IMR-90 (cell line): Measurements from ENCODE around the gene RBPJL. TPM values are rescaled to one million over a fixed set of nuclear protein-coding genes. Genes with fewer than 3 reads are reported as not detected.

ENCODE experiments used
- ATAC-seq: fragments of 200-7000 bp; cut with Tn5 transposase; 2 replicates; pipeline ENCODE4 v1.9.1; 2020; ENCODE audit warnings: low read depth, mild to moderate bottlenecking, moderate library complexity
- BruUV-seq: library from RNA; stranded (reverse); fragments of 400-500 nt; replicated peaks from 2 replicates; lab custom pipeline; 2021; lab: Mats Ljungman, UMichigan
- CTCF ChIA-PET: fragments of 300-600 bp; formaldehyde crosslinking; extraction: SDS; loops from one replicate; lab custom pipeline; 2021; ENCODE audit warnings: antibody characterized with exemption; lab: Yijun Ruan, JAX
- POLR2A ChIA-PET: fragments of 300-600 bp; sonication (Branson Sonifier 250); formaldehyde crosslinking; loops from one replicate; lab custom pipeline; 2022; ENCODE audit warnings: antibody characterized with exemption; ENCODE audit not compliant: unreplicated experiment; lab: Charles Lee
- DNase-seq: peaks from one replicate; pipeline ENCODE4 v3.0.0; 2013
- H2AFZ ChIP-seq: replicated peaks from 2 replicates; pipeline ENCODE3; 2013; ENCODE audit warnings: low read length, mild to moderate bottlenecking; ENCODE audit not compliant: poor library complexity
- H2AK5ac ChIP-seq: 2 replicates; pipeline ENCODE4 v1.6.1; 2013; ENCODE audit warnings: low read depth, low read length, inconsistent platforms
- H2AK9ac ChIP-seq: replicated peaks from 2 replicates; pipeline ENCODE3; 2013; ENCODE audit warnings: mild to moderate bottlenecking, low read depth, low read length, moderate library complexity; ENCODE audit not compliant: poor library complexity
- H2BK120ac ChIP-seq: 2 replicates; pipeline ENCODE4 v1.6.1; 2013; ENCODE audit warnings: low read depth, low read length, inconsistent platforms
- H2BK15ac ChIP-seq: 3 replicates; pipeline ENCODE4 v1.6.1; 2013; ENCODE audit warnings: low read depth, low read length, inconsistent platforms
- H2BK20ac ChIP-seq: 2 replicates; pipeline ENCODE4 v1.6.1; 2013; ENCODE audit warnings: low read depth, mild to moderate bottlenecking, inconsistent platforms, low read length, moderate library complexity
- H2BK5ac ChIP-seq: 2 replicates; pipeline ENCODE4 v1.6.1; 2013; ENCODE audit warnings: mild to moderate bottlenecking, low read depth, low read length, inconsistent platforms; ENCODE audit not compliant: poor library complexity, severe bottlenecking
- H3K14ac ChIP-seq: replicated peaks from 2 replicates; pipeline ENCODE4 v1.6.1; 2013; ENCODE audit warnings: low read depth, low read length, inconsistent platforms
- H3K18ac ChIP-seq: 2 replicates; pipeline ENCODE4 v1.6.1; 2013; ENCODE audit warnings: low read depth, low read length, control low read depth
- H3K23ac ChIP-seq: 2 replicates; pipeline ENCODE4 v1.6.1; 2013; ENCODE audit warnings: low read depth, low read length, inconsistent platforms
- H3K27ac ChIP-seq: 2 replicates; pipeline ENCODE4 v1.5.1; 2013; ENCODE audit warnings: mild to moderate bottlenecking, control low read depth, low read length; ENCODE audit not compliant: insufficient read depth
- H3K27me3 ChIP-seq: 2 replicates; pipeline ENCODE4 v1.6.1; 2013; ENCODE audit warnings: low read length; ENCODE audit not compliant: control insufficient read depth, insufficient read depth
- H3K36me3 ChIP-seq: 2 replicates; pipeline ENCODE4 v1.6.1; 2013; ENCODE audit warnings: low read length, mixed read lengths; ENCODE audit not compliant: control insufficient read depth, insufficient read depth
- H3K4ac ChIP-seq: 2 replicates; pipeline ENCODE4 v1.6.1; 2013; ENCODE audit warnings: low read depth, low read length, inconsistent platforms
- H3K4me1 ChIP-seq: 2 replicates; pipeline ENCODE4 v1.6.1; 2013; ENCODE audit warnings: low read length, mixed read lengths; ENCODE audit not compliant: control insufficient read depth, insufficient read depth
- H3K4me2 ChIP-seq: 2 replicates; pipeline ENCODE4 v1.6.1; 2013; ENCODE audit warnings: low read depth, mild to moderate bottlenecking, control low read depth, low read length, moderate library complexity
- H3K4me3 ChIP-seq: 2 replicates; pipeline ENCODE4 v1.5.1; 2013; ENCODE audit warnings: low read depth, mild to moderate bottlenecking, control low read depth, low read length, moderate library complexity; ENCODE audit not compliant: insufficient read depth
- H3K56ac ChIP-seq: 2 replicates; pipeline ENCODE4 v1.6.1; 2013; ENCODE audit warnings: low read length, inconsistent platforms; ENCODE audit not compliant: insufficient read depth; ENCODE audit errors: extremely low read depth
- H3K79me1 ChIP-seq, 2 experiments: 2 replicates each; pipeline ENCODE4 v1.6.1; 2013; ENCODE audit warnings: low read length in 2 of 2, inconsistent platforms in 1 of 2, low read depth in 1 of 2
- H3K9ac ChIP-seq: 2 replicates; pipeline ENCODE4 v1.6.1; 2013; ENCODE audit warnings: low read depth, low read length, control low read depth
- H3K9me1 ChIP-seq: 2 replicates; pipeline ENCODE4 v1.6.1; 2013; ENCODE audit warnings: low read length, inconsistent platforms; ENCODE audit not compliant: insufficient read depth
- H3K9me3 ChIP-seq: 2 replicates; pipeline ENCODE4 v1.6.1; 2013; ENCODE audit warnings: low read length; ENCODE audit not compliant: control insufficient read depth, insufficient read depth
- H4K20me1 ChIP-seq: 2 replicates; pipeline ENCODE4 v1.6.1; 2013; ENCODE audit warnings: low read length, inconsistent platforms; ENCODE audit not compliant: insufficient read depth
- H4K5ac ChIP-seq: 2 replicates; pipeline ENCODE4 v1.6.1; 2013; ENCODE audit warnings: mild to moderate bottlenecking, low read depth, low read length, control low read depth
- H4K8ac ChIP-seq, 2 experiments: 2 replicates each; pipeline ENCODE4 v1.6.1; 2013; ENCODE audit warnings: low read depth in 2 of 2, low read length in 2 of 2, control low read depth in 1 of 2, inconsistent platforms in 1 of 2
- H4K91ac ChIP-seq: 2 replicates; pipeline ENCODE4 v1.6.1; 2013; ENCODE audit warnings: low read depth, low read length, inconsistent platforms; ENCODE audit not compliant: insufficient read depth
- BHLHE40 ChIP-seq: fragments of 150-350 bp; IDR thresholded peaks from 2 replicates; pipeline ENCODE4 v1.6.1; 2016; ENCODE audit warnings: mild to moderate bottlenecking, low read depth, low read length
- CTCF ChIP-seq: conservative IDR thresholded peaks from 2 replicates; pipeline ENCODE4 v1.5.1; 2012; ENCODE audit warnings: mild to moderate bottlenecking, low read depth, low read length, improper control_type of control experiment
- ELK1 ChIP-seq: fragments of 150-350 bp; IDR thresholded peaks from 2 replicates; pipeline ENCODE4 v1.6.1; 2016; ENCODE audit warnings: low read depth, mild to moderate bottlenecking, low read length, moderate library complexity, borderline replicate concordance
- FOS ChIP-seq: fragments of 150-350 bp; IDR thresholded peaks from 2 replicates; pipeline ENCODE4 v1.6.1; 2016; ENCODE audit warnings: low read depth, low read length
- MAFK ChIP-seq: IDR thresholded peaks from 2 replicates; pipeline ENCODE4 v1.6.1; 2012; ENCODE audit warnings: low read depth, low read length, improper control_type of control experiment
- MAZ ChIP-seq: IDR thresholded peaks from 2 replicates; pipeline ENCODE4 v1.6.1; 2012; ENCODE audit warnings: low read depth, mild to moderate bottlenecking, low read length, improper control_type of control experiment, moderate library complexity, borderline replicate concordance
- MXI1 ChIP-seq: IDR thresholded peaks from 2 replicates; pipeline ENCODE4 v1.6.1; 2012; ENCODE audit warnings: low read depth, mild to moderate bottlenecking, low read length, moderate library complexity, borderline replicate concordance
- POLR2A ChIP-seq: IDR thresholded peaks from 2 replicates; pipeline ENCODE4 v1.6.1; 2012; ENCODE audit warnings: mild to moderate bottlenecking, low read depth, low read length
- RAD21 ChIP-seq: IDR thresholded peaks from 2 replicates; pipeline ENCODE4 v1.6.1; 2012; ENCODE audit warnings: low read length, improper control_type of control experiment
- RCOR1 ChIP-seq: IDR thresholded peaks from 2 replicates; pipeline ENCODE4 v1.6.1; 2012; ENCODE audit warnings: mild to moderate bottlenecking, low read length, improper control_type of control experiment; ENCODE audit not compliant: insufficient replicate concordance
- RFX5 ChIP-seq: IDR thresholded peaks from 2 replicates; pipeline ENCODE4 v1.8.0; 2012; ENCODE audit warnings: low read depth, mild to moderate bottlenecking, low read length, moderate library complexity
- SMC3 ChIP-seq: fragments of 150-350 bp; IDR thresholded peaks from 2 replicates; pipeline ENCODE4 v1.6.1; 2016; ENCODE audit warnings: low read depth, mild to moderate bottlenecking, antibody characterized with exemption, low read length, moderate library complexity
- USF2 ChIP-seq: fragments of 150-350 bp; IDR thresholded peaks from 2 replicates; pipeline ENCODE4 v1.6.1; 2017; ENCODE audit warnings: mild to moderate bottlenecking, antibody characterized with exemption, low read length, low read depth
- WGBS, 2 experiments: methylation state at CpG; one replicate each; pipeline versions ENCODE4 v1.1.5 to v1.1.7; 2013; ENCODE audit warnings: missing lambda C conversion rate in 2 of 2; ENCODE audit not compliant: insufficient read length in 1 of 2; ENCODE audit errors: extremely low coverage in 2 of 2; 5-methylcytosine and 5-hydroxymethylcytosine counted together
- dilution Hi-C: fragments of 300-500 bp; cut with HindIII; formaldehyde crosslinking; loops from one replicate; pipeline ENCODE4 v1.14.3; 2018; ENCODE audit warnings: low sequenced_read_pairs; ENCODE audit not compliant: unreplicated experiment
- in situ Hi-C: fragments of 300-500 bp; cut with MboI; formaldehyde crosslinking; loops from 3 replicates; pipeline ENCODE4 v1.14.3; 2019; ENCODE audit warnings: low sequenced_read_pairs, inconsistent platforms, mixed read lengths
- intact Hi-C: fragments of 100-400 bp; cut with micrococcal nuclease; formaldehyde crosslinking; loops from 2 replicates; pipeline ENCODE4 v1.10.0; 2022
- polyA plus RNA-seq, 3 experiments: library from polyadenylated mRNA; depleted of rRNA; stranded (reverse); fragments of >200 nt; gene quantifications; 2 replicates each; pipeline ENCODE4 v1.2.3, GENCODE V29; 2012; ENCODE audit warnings: low replicate concordance in 1 of 3
- total RNA-seq: library from RNA; depleted of rRNA; stranded (reverse); fragments of >200 nt; gene quantifications from 2 replicates; pipeline ENCODE4 v1.2.3, GENCODE V29; 2012

RBPJL gene
- total and polyA plus RNA-seq, 2 of the 4 experiments (the other 2 are of a cell fraction) = not detected

- 100% methylated on average over 1 of the region's 8 CpGs; no CpG with 5 or more reads in 1 of the 2 experiments for WGBS, 2 experiments
- Histone ChIP-seq H2AK9ac (no peak overlapping the region), H2BK5ac (no peak overlapping the region), H2BK20ac (no peak overlapping the region), H3K4ac (no peak overlapping the region), H2AK5ac (no peak overlapping the region), H3K9ac (no peak overlapping the region), H2AFZ (no peak overlapping the region), H3K4me2 (no peak overlapping the region), H4K91ac (no peak overlapping the region), H3K9me3 (no peaks in the 10 kb centered on the region), H2BK120ac (no peak overlapping the region), H4K8ac (no peak overlapping the region), H3K23ac (no peak overlapping the region), H3K4me1 (no peaks in the 10 kb centered on the region), H3K27me3 (peaks cover 37% of the 10 kb centered on the region), H3K27ac (no peak overlapping the region), H3K79me1 (no peaks in the 10 kb centered on the region), H3K36me3 (no peaks in the 10 kb centered on the region), H3K4me3 (no peak overlapping the region), H3K14ac (no peak overlapping the region), H4K5ac (no peak overlapping the region), H3K56ac (no peak overlapping the region), H3K18ac (no peak overlapping the region), H4K20me1 (no peaks in the 10 kb centered on the region), H2BK15ac (no peak overlapping the region), H3K9me1 (no peaks in the 10 kb centered on the region)
- dilution Hi-C loops (no loop called here), intact Hi-C loops (loop anchor here (5.0 kb wide), 1 partner anchor 264 kb away; the partner anchor contains the start of gene WFDC8), in situ Hi-C loops (no loop called here)
- BruUV-seq = no TSS peak
- CTCF ChIA-PET = interaction anchor here (0.6 to 1.5 kb wide), 3 partner anchors 19 to 645 kb away, joined by 3 to 5 read pairs (median 3); no protein-coding TSS in a partner anchor
- POLR2A ChIA-PET = no interaction called here
- TF ChIP-seq RAD21 = no peak
- TF ChIP-seq MAZ = no peak
- no peak for TF ChIP-seq ELK1
- no peak for TF ChIP-seq CTCF
- no peak for TF ChIP-seq MAFK
- TF ChIP-seq MXI1 = no peak
- TF ChIP-seq RFX5 = no peak
- TF ChIP-seq FOS = no peak
- no peak for TF ChIP-seq BHLHE40
- TF ChIP-seq RCOR1 = no peak
- TF ChIP-seq USF2 = no peak
- no peak for TF ChIP-seq SMC3
- no peak for TF ChIP-seq POLR2A
- no peak for ATAC-seq
- no peak for DNase-seq
These were observed 6.5 kb downstream of the RBPJL start for GRCh38 chr20:45313065-45313695.
